ENCODE results near the gene TNFRSF18.

DNA sequence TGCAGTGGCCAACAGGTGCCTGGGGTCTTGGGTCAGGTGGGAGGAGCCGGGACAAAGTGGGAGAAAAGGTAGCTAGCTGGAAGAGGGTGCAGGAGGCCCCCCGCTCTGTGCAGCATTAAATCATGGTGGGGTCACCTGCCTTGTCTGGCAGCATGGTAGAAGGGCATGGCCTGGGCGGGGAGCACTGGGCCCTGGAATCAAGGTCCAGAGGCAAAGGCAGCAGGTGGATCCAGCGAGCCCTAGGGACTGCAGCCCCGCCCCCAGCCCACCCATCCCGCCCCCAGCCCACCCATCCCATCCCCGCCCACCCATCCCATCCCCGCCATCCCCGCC is 49.4 kb downstream of the TNFRSF18 start:
- TF ChIP-seq POLR2A (IDR thresholded peaks at IDR 0.05; ENCODE audit: low read depth, low read length) = no peak
- TF ChIP-seq, protein P1, sequence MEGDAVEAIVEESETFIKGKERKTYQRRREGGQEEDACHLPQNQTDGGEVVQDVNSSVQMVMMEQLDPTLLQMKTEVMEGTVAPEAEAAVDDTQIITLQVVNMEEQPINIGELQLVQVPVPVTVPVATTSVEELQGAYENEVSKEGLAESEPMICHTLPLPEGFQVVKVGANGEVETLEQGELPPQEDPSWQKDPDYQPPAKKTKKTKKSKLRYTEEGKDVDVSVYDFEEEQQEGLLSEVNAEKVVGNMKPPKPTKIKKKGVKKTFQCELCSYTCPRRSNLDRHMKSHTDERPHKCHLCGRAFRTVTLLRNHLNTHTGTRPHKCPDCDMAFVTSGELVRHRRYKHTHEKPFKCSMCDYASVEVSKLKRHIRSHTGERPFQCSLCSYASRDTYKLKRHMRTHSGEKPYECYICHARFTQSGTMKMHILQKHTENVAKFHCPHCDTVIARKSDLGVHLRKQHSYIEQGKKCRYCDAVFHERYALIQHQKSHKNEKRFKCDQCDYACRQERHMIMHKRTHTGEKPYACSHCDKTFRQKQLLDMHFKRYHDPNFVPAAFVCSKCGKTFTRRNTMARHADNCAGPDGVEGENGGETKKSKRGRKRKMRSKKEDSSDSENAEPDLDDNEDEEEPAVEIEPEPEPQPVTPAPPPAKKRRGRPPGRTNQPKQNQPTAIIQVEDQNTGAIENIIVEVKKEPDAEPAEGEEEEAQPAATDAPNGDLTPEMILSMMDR (IDR thresholded peaks at IDR 0.05; ENCODE audit: extremely low read depth in 1 of 2, insufficient read depth in 1 of 2, low read depth in 1 of 2, low read length in 2 of 2) = no peak
- no peak for TF ChIP-seq POLR2AphosphoS5 (IDR thresholded peaks at IDR 0.05; ENCODE audit: insufficient read depth, low read depth, low read length)

Data from endothelial cell of umbilical vein (primary cell).